ENCODE data around the gene OPHN1. TPM values are rescaled to one million over a fixed set of nuclear protein-coding genes. Genes with fewer than 3 reads are reported as not detected.
"Not testable (repeated sequence)": the region's sequence is repeated elsewhere in the genome, so short reads cannot be mapped to it uniquely, and the experiment has no call there.

Gene OPHN1
- total and polyA plus RNA-seq, 3 experiments from 2014 or later = 0.20 TPM; not detected in 2

DNA sequence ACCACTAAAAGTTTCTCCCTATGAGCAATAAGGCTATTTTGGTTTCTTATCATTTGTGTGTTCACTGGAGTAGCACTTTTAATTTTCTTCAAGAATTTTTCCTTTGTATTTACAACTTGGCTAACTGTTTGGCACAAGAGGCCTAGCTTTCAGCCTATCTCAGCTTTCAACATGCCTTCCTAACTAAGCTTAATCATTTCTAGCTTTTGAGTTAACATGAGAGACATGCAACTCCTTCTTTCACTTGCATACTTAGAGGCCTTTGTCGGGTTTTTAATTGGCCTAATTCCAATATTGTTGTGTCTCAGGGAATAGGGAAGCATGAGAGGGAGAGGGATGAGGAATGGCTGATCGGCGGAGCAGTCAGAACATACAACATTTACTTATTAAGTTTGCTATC is 349.8 kb downstream of the OPHN1 start:
- no peak overlapping the region for H3K4me3 ChIP-seq (ENCODE audit: low read length)
- no peaks in the 10 kb centered on the region for H3K4me1 ChIP-seq (ENCODE audit: insufficient read depth, low read length)
- ChIA-PET CTCF (no interaction called here), POLR2A (no interaction called here)
- no peak overlapping the region for H3K27ac Mint-ChIP-seq
- peaks cover 0 to 5% of the 10 kb centered on the region in 2 donors for H3K27me3 Mint-ChIP-seq
- H3K36me3 Mint-ChIP-seq = no peaks in the 10 kb centered on the region
- no peaks in the 10 kb centered on the region for H3K27me3 ChIP-seq (ENCODE audit: insufficient read depth, low read length, poor library complexity, severe bottlenecking)
- H3K4me1 Mint-ChIP-seq = no peaks in the 10 kb centered on the region
- H3K9me3 ChIP-seq (ENCODE audit: low read length) = no peaks in the 10 kb centered on the region
- H3K36me3 ChIP-seq (ENCODE audit: insufficient read depth, low read length) = no peaks in the 10 kb centered on the region
- H3K4me3 Mint-ChIP-seq = no peak overlapping the region
- H3K27ac ChIP-seq (ENCODE audit: low read depth, low read length) = no peak overlapping the region
- DNase-seq = no peak
- H3K9me3 Mint-ChIP-seq = no peaks in the 10 kb centered on the region

DNA sequence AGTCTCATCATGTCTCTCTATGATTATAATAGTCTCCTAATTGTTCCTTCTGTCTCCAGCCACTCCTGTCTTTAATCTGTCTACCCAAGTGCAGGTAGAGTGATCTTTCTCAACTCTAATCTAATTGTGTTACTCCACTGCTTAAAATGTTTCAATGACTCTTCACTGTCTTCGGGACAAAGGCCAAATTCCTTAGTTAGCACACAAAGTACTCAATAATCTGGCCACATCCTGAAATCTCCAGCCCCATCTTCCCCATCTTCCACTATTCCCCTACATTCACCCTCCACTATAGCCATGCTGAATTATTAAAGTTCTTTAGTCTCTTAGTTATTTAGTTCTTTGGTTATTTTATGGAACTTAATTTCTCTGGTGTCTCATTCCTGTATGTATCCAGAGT is 353.3 kb downstream of the OPHN1 start:
- ChIA-PET POLR2A (no interaction called here), CTCF (no interaction called here)
- Mint-ChIP-seq H3K9me3 (no peaks in the 10 kb centered on the region), H3K36me3 (no peaks in the 10 kb centered on the region), H3K4me1 (no peaks in the 10 kb centered on the region), H3K4me3 (no peak overlapping the region), H3K27ac (no peak overlapping the region), H3K27me3 (peaks cover 0 to 5% of the 10 kb centered on the region in 2 donors)
- no peak overlapping the region for H3K27ac ChIP-seq (ENCODE audit: low read depth, low read length)
- no peak overlapping the region for H3K4me3 ChIP-seq (ENCODE audit: low read length)
- no peak for DNase-seq
- H3K4me1 ChIP-seq (ENCODE audit: insufficient read depth, low read length) = no peaks in the 10 kb centered on the region
- H3K9me3 ChIP-seq (ENCODE audit: low read length) = no peaks in the 10 kb centered on the region
- no peaks in the 10 kb centered on the region for H3K27me3 ChIP-seq (ENCODE audit: insufficient read depth, low read length, poor library complexity, severe bottlenecking)
- H3K36me3 ChIP-seq (ENCODE audit: insufficient read depth, low read length) = no peaks in the 10 kb centered on the region

DNA sequence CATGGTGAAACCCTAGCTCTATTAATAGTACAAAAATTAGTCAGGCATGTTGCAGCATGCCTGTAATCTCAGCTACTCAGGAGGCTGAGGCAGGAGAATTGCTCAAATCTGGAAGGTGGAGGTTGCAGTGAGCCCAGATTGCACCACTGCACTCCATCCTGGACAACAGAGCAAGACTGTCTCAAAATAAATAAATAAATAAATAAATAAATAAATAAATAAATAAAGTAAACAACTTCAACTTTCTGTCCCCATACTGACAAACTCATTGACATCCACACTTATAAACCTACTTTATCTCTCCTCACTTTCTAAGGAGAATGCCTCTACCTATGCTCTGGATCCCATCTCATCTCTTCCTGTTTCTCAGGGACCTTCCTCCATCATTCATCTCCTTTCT is 354.5 kb downstream of the OPHN1 start:
- H3K9me3 ChIP-seq (ENCODE audit: low read length); H3K27me3 Mint-ChIP-seq; H3K4me1 Mint-ChIP-seq; H3K4me3 Mint-ChIP-seq; H3K4me1 ChIP-seq (ENCODE audit: insufficient read depth, low read length); H3K27me3 ChIP-seq (ENCODE audit: insufficient read depth, low read length, poor library complexity, severe bottlenecking); H3K27ac ChIP-seq (ENCODE audit: low read depth, low read length); H3K36me3 Mint-ChIP-seq; POLR2A ChIA-PET; H3K36me3 ChIP-seq (ENCODE audit: insufficient read depth, low read length); CTCF ChIA-PET; H3K9me3 Mint-ChIP-seq; H3K4me3 ChIP-seq (ENCODE audit: low read length); H3K27ac Mint-ChIP-seq; DNase-seq: not testable (repeated sequence)

DNA sequence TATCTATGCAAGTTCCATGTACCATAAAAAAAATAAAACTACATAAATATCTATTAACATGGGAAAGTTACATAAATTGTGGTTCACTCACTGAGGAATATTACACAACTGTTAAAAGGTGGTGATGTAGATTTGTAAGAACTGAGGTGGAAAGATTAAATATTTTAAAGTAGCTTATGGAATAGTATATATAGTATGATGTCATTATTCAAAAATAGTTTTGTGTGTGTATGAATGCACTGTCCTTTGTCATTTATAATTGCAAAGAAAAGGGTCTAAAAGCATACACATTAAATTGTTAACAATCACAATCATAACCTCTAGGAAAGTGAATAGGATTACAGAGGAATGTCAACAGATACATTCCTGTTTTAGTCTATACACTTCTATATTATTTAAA is 355.9 kb downstream of the OPHN1 start:
- Histone ChIP-seq H3K27ac (ENCODE audit: low read depth, low read length) (no peak overlapping the region), H3K4me3 (ENCODE audit: low read length) (no peak overlapping the region), H3K27me3 (ENCODE audit: insufficient read depth, low read length, poor library complexity, severe bottlenecking) (no peaks in the 10 kb centered on the region), H3K36me3 (ENCODE audit: insufficient read depth, low read length) (no peaks in the 10 kb centered on the region), H3K9me3 (ENCODE audit: low read length) (no peaks in the 10 kb centered on the region), H3K4me1 (ENCODE audit: insufficient read depth, low read length) (no peaks in the 10 kb centered on the region)
- no peak overlapping the region for H3K27ac Mint-ChIP-seq
- DNase-seq = no peak
- no peaks in the 10 kb centered on the region for H3K4me1 Mint-ChIP-seq
- H3K27me3 Mint-ChIP-seq = no peaks in the 10 kb centered on the region
- ChIA-PET POLR2A (no interaction called here), CTCF (no interaction called here)
- H3K36me3 Mint-ChIP-seq = no peaks in the 10 kb centered on the region
- no peaks in the 10 kb centered on the region for H3K9me3 Mint-ChIP-seq
- no peak overlapping the region for H3K4me3 Mint-ChIP-seq

DNA sequence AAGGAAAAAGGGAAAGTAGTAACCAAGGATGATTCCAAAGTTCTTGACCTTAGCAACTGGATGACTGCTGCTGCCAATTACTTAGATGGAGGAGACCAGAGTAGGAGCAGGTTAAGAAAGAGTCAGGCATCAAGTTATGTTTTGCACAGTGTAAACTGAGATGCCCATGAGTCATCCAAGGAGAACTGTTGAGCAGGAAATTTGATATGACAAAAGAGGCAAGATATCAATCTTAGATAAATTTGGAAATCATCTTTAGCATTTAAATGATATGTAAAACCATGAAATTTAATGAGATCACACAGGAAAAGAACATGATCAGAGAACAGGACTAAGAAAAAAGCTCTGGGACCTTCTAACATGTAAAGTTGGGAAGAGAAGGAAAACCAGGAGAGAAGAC is 361.3 kb downstream of the OPHN1 start:
- CTCF ChIA-PET = no interaction called here
- Mint-ChIP-seq H3K27me3 (peaks cover 0 to 1% of the 10 kb centered on the region in 2 donors), H3K36me3 (no peaks in the 10 kb centered on the region), H3K9me3 (no peaks in the 10 kb centered on the region), H3K27ac (no peak overlapping the region), H3K4me1 (no peaks in the 10 kb centered on the region), H3K4me3 (no peak overlapping the region)
- Histone ChIP-seq H3K27me3 (ENCODE audit: insufficient read depth, low read length, poor library complexity, severe bottlenecking) (no peaks in the 10 kb centered on the region), H3K9me3 (ENCODE audit: low read length) (no peaks in the 10 kb centered on the region), H3K27ac (ENCODE audit: low read depth, low read length) (no peak overlapping the region), H3K36me3 (ENCODE audit: insufficient read depth, low read length) (no peaks in the 10 kb centered on the region), H3K4me3 (ENCODE audit: low read length) (no peak overlapping the region), H3K4me1 (ENCODE audit: insufficient read depth, low read length) (no peaks in the 10 kb centered on the region)
- POLR2A ChIA-PET = no interaction called here
- no peak for DNase-seq

DNA sequence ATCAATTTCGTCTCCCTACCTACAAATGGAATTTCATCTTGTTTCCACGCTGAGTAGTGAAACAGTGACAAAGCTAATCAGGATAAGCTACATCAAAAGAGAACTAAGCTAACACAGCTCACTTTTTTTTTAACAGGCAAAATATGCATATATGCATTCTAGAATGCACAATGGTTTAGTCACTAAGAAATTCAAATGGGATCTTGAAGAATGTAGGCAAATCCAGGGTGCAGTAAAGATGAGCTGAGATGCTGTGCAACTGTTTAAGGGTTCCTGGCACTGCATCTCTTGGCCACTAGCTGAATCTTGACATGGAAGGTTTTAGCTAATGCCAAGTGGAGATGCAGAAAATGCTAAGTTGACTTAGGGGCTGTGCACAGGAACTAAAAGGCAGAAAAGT is 363.2 kb downstream of the OPHN1 start:
- H3K4me1 ChIP-seq (ENCODE audit: insufficient read depth, low read length); H3K9me3 Mint-ChIP-seq; POLR2A ChIA-PET; CTCF ChIA-PET; H3K4me3 Mint-ChIP-seq; H3K27ac ChIP-seq (ENCODE audit: low read depth, low read length); H3K4me1 Mint-ChIP-seq; H3K27me3 Mint-ChIP-seq; H3K9me3 ChIP-seq (ENCODE audit: low read length); H3K36me3 Mint-ChIP-seq; DNase-seq; H3K4me3 ChIP-seq (ENCODE audit: low read length); H3K27ac Mint-ChIP-seq; H3K27me3 ChIP-seq (ENCODE audit: insufficient read depth, low read length, poor library complexity, severe bottlenecking); H3K36me3 ChIP-seq (ENCODE audit: insufficient read depth, low read length): not testable (repeated sequence)

DNA sequence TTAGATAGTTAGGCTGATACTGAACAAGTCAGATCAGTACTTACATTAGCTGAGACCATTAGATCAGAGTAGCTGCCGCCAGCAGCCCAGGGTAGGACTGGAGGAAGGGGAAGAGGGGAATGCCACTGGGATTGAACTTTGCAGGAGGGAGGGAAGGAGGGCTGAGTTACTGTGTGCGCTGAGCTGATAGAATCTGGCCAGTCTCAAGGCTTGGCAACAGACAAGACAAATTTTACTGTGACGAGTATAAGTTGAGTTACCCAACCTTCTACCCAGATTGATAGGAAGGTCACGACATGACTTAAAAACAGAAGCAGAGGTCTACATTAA is 372.1 kb downstream of the OPHN1 start:
- no peak overlapping the region for H3K27ac Mint-ChIP-seq
- Histone ChIP-seq H3K27me3 (ENCODE audit: insufficient read depth, low read length, poor library complexity, severe bottlenecking) (no peaks in the 10 kb centered on the region), H3K4me3 (ENCODE audit: low read length) (no peak overlapping the region), H3K4me1 (ENCODE audit: insufficient read depth, low read length) (no peaks in the 10 kb centered on the region), H3K9me3 (ENCODE audit: low read length) (no peaks in the 10 kb centered on the region), H3K36me3 (ENCODE audit: insufficient read depth, low read length) (no peaks in the 10 kb centered on the region), H3K27ac (ENCODE audit: low read depth, low read length) (no peak overlapping the region)
- H3K4me1 Mint-ChIP-seq = no peaks in the 10 kb centered on the region
- no peak for DNase-seq
- H3K4me3 Mint-ChIP-seq = no peak overlapping the region
- ChIA-PET POLR2A (no interaction called here), CTCF (no interaction called here)
- H3K36me3 Mint-ChIP-seq = no peaks in the 10 kb centered on the region
- peaks cover 0 to 3% of the 10 kb centered on the region in 2 donors for H3K27me3 Mint-ChIP-seq
- peaks cover 0 to 1% (median 0%) of the 10 kb centered on the region in 5 donors for H3K9me3 Mint-ChIP-seq

DNA sequence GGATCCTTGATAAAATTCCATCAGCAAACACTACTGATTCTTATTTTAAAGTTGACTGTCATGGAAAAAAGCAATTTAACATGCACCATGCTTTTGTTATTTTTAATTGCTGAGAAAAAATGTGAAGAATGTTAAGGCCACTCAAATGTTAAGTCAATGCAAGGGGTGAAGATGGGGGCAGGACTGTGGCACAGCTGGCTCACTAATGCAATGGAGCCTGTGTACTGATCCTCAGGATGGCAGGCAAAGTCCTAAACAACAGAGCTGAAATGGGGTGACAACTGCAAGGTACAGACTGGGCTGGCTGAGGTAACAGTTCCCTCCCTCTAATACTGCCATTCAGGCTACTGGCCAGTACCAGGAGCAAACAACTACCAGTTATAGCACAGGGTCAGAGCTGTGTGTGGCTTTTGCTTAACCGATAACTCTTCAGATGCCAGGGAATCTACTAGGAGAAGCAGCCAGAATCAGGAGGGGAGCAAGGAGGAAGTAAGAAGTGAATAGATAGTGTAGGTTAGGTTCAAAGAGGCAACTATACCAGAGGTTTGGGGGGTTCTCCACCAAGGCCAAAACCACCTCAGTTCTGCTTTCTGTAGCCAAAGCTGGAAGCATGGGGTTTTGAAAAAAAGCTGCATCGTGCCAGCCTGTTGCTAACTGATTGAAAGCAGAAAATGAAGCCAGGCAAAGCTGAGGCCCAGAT is 372.6 kb downstream of the OPHN1 start:
- Mint-ChIP-seq H3K36me3 (no peaks in the 10 kb centered on the region), H3K27me3 (peaks cover 0 to 3% of the 10 kb centered on the region in 2 donors), H3K27ac (no peak overlapping the region), H3K9me3 (no peaks in the 10 kb centered on the region), H3K4me3 (no peak overlapping the region), H3K4me1 (no peaks in the 10 kb centered on the region)
- Histone ChIP-seq H3K4me3 (ENCODE audit: low read length) (no peak overlapping the region), H3K36me3 (ENCODE audit: insufficient read depth, low read length) (no peaks in the 10 kb centered on the region), H3K27me3 (ENCODE audit: insufficient read depth, low read length, poor library complexity, severe bottlenecking) (no peaks in the 10 kb centered on the region), H3K4me1 (ENCODE audit: insufficient read depth, low read length) (no peaks in the 10 kb centered on the region), H3K27ac (ENCODE audit: low read depth, low read length) (no peak overlapping the region), H3K9me3 (ENCODE audit: low read length) (no peaks in the 10 kb centered on the region)
- CTCF ChIA-PET = no interaction called here
- POLR2A ChIA-PET = no interaction called here
- no peak for DNase-seq

DNA sequence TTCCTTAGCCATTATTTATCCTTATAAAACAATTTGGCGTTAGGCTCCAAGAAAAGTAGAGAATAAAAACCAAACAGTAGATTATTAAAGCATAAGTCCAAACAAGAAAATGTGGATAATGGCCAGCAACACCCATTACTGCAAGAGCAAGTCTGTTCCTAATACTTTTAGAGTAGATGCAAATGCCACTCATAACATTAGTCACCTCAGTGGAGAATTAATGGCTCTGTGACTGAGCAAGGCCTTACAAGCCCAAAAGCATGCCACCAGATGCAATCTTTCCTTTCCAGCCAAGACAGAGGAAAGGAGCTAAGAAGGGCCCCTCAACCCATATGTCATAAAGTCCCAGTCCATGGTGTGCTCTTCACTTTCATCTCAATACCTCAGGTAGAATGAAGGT is 373.8 kb downstream of the OPHN1 start:
- Mint-ChIP-seq H3K27ac (no peak overlapping the region), H3K36me3 (no peaks in the 10 kb centered on the region), H3K27me3 (peaks cover 0 to 3% of the 10 kb centered on the region in 2 donors), H3K4me3 (no peak overlapping the region), H3K9me3 (no peaks in the 10 kb centered on the region), H3K4me1 (no peaks in the 10 kb centered on the region)
- Histone ChIP-seq H3K4me3 (ENCODE audit: low read length) (no peak overlapping the region), H3K36me3 (ENCODE audit: insufficient read depth, low read length) (no peaks in the 10 kb centered on the region), H3K9me3 (ENCODE audit: low read length) (no peaks in the 10 kb centered on the region), H3K27ac (ENCODE audit: low read depth, low read length) (no peak overlapping the region), H3K27me3 (ENCODE audit: insufficient read depth, low read length, poor library complexity, severe bottlenecking) (no peaks in the 10 kb centered on the region), H3K4me1 (ENCODE audit: insufficient read depth, low read length) (no peaks in the 10 kb centered on the region)
- ChIA-PET POLR2A (no interaction called here), CTCF (no interaction called here)
- no peak for DNase-seq

Measured in CD8-positive, alpha-beta memory T cell (primary cell).